ENCODE measurements around the gene SPOCD1. TPM values are rescaled to one million over a fixed set of nuclear protein-coding genes. Genes with fewer than 3 reads are reported as not detected.

Gene SPOCD1
- total RNA-seq, 3 donors from 2014 or later: 0.15 to 11.1 (median 1.1) TPM

GRCh38 chr1:31796707-31797106 is 19.1 kb downstream of the SPOCD1 start:
- peaks cover 0 to 2% of the 10 kb centered on the region in 2 donors for H3K4me1 ChIP-seq
- TF ChIP-seq POLR2AphosphoS5 (IDR thresholded peaks at IDR 0.05) (no peak), POLR2A (IDR thresholded peaks at IDR 0.05) (no peak), CTCF (IDR thresholded peaks at IDR 0.05) (no peak)
- no peak overlapping the region for H3K27ac ChIP-seq
- DNase-seq (ENCODE audit: low spot score in 2 of 2): peak in 1 of 2 donors; percentile 25
- no peaks in the 10 kb centered on the region for H3K36me3 ChIP-seq
- H3K4me3 ChIP-seq: no peak overlapping the region
- intact Hi-C loops (cut with DNase I; ENCODE audit: low total_unique reads): no loop called here
- H3K9me3 ChIP-seq: no peaks in the 10 kb centered on the region
- no peaks in the 10 kb centered on the region for H3K27me3 ChIP-seq

- H3K9me3 ChIP-seq: no peaks in the 10 kb centered on the region
- peak in 1 of 2 donors; percentile 47 for DNase-seq (ENCODE audit: low spot score in 2 of 2)
- H3K27me3 ChIP-seq: no peaks in the 10 kb centered on the region
- H3K4me1 ChIP-seq: peaks cover 0 to 2% of the 10 kb centered on the region in 2 donors
- TF ChIP-seq POLR2AphosphoS5 (IDR thresholded peaks at IDR 0.05): no peak
- no peak for TF ChIP-seq CTCF (IDR thresholded peaks at IDR 0.05)
- no peak for TF ChIP-seq POLR2A (IDR thresholded peaks at IDR 0.05)
- no peak overlapping the region for H3K27ac ChIP-seq
- no peaks in the 10 kb centered on the region for H3K36me3 ChIP-seq
- intact Hi-C loops (cut with DNase I; ENCODE audit: low total_unique reads): no loop called here
- no peak overlapping the region for H3K4me3 ChIP-seq
These were observed 19.8 kb downstream of the SPOCD1 start for GRCh38 chr1:31795801-31796621.

GRCh38 chr1:31795096-31795675 is 20.6 kb downstream of the SPOCD1 start:
- H3K9me3 ChIP-seq: no peaks in the 10 kb centered on the region
- no peak overlapping the region for H3K27ac ChIP-seq
- no peaks in the 10 kb centered on the region for H3K27me3 ChIP-seq
- no peak for TF ChIP-seq POLR2A (IDR thresholded peaks at IDR 0.05)
- TF ChIP-seq POLR2AphosphoS5 (IDR thresholded peaks at IDR 0.05): no peak
- no peak for TF ChIP-seq CTCF (IDR thresholded peaks at IDR 0.05)
- H3K4me1 ChIP-seq: peaks cover 0 to 2% of the 10 kb centered on the region in 2 donors
- DNase-seq (ENCODE audit: low spot score in 2 of 2): no peak
- no peaks in the 10 kb centered on the region for H3K36me3 ChIP-seq
- no peak overlapping the region for H3K4me3 ChIP-seq
- intact Hi-C loops (cut with DNase I; ENCODE audit: low total_unique reads): no loop called here

- intact Hi-C loops (cut with DNase I; ENCODE audit: low total_unique reads): no loop called here
- peak in 1 of 2 donors; percentile 33 for DNase-seq (ENCODE audit: low spot score in 2 of 2)
These were observed 22.1 kb downstream of the SPOCD1 start for GRCh38 chr1:31793586-31794285.

More at GRCh38 chr1:31793586-31794285, 22.1 kb downstream of the SPOCD1 start:
- Histone ChIP-seq H3K4me1 (peaks cover 2% of the 10 kb centered on the region in 2 donors), H3K27ac (no peak overlapping the region), H3K9me3 (no peaks in the 10 kb centered on the region), H3K27me3 (no peaks in the 10 kb centered on the region), H3K4me3 (no peak overlapping the region), H3K36me3 (no peaks in the 10 kb centered on the region)
- no peak for TF ChIP-seq CTCF (IDR thresholded peaks at IDR 0.05)
